Brain microvascular endothelial cell (primary cell): ENCODE data around the gene FARS2.

Experiments used
- DNase-seq: peaks from one replicate; pipeline ENCODE4 v3.0.0-alpha.2; 2020
- H3K27ac ChIP-seq: fragments of 250-450 bp; sonication (Bioruptor Pico); 2 replicates; pipeline ENCODE4 v1.5.1; 2020; ENCODE audit warnings: mild to moderate bottlenecking, moderate library complexity
- H3K27me3 ChIP-seq: fragments of 250-450 bp; sonication (Bioruptor Pico); replicated peaks from 2 replicates; pipeline ENCODE4 v1.5.1; 2020; ENCODE audit warnings: mild to moderate bottlenecking
- H3K36me3 ChIP-seq: fragments of 250-450 bp; sonication (Bioruptor Pico); replicated peaks from 2 replicates; pipeline ENCODE4 v1.5.1; 2020; ENCODE audit warnings: mild to moderate bottlenecking
- H3K4me3 ChIP-seq: 2 replicates; pipeline ENCODE4 v1.5.1; 2011; ENCODE audit warnings: low read depth, mild to moderate bottlenecking, control low read depth, low read length, moderate library complexity
- in situ Hi-C: cut with HindIII; loops from 2 replicates; pipeline ENCODE4 v1.10.0; 2017; ENCODE audit warnings: low sequenced_read_pairs, low pct_ligation_motif_present
- TF ChIP-seq, protein P1 (sequence below): IDR thresholded peaks from 2 replicates; pipeline ENCODE4 v1.5.1; 2011; ENCODE audit warnings: low read depth, mild to moderate bottlenecking, moderate library complexity, low read length, control low read depth, inconsistent platforms; ENCODE audit errors: missing control alignments

FARS2 gene

DNA sequence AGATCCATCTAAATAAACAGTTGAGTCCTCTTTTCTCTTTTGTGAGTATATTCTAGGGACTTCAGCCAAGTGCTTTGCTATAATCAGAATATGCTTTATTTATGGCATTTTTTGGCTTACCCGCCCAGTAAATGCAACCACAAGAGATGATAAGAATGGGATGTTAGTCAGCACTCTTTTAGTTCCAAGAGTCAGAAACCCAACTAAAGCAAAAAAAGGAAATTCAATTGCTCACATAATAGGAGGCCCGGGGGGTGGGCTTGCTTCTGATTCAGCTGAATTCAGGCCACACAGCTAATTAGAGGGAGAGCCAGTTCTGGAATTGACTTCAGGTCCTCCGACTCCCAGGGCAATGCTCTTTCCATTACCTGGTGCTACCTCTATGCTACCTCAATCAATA lies 250.6 kb downstream of the FARS2 start:
- DNase-seq, result peak; percentile 76
- Histone ChIP-seq H3K27me3 (no peaks in the 10 kb centered on the region), H3K27ac (no peak overlapping the region), H3K4me3 (no peak overlapping the region), H3K36me3 (no peaks in the 10 kb centered on the region)
- in situ Hi-C loops, result no loop called here
- TF ChIP-seq, protein P1, sequence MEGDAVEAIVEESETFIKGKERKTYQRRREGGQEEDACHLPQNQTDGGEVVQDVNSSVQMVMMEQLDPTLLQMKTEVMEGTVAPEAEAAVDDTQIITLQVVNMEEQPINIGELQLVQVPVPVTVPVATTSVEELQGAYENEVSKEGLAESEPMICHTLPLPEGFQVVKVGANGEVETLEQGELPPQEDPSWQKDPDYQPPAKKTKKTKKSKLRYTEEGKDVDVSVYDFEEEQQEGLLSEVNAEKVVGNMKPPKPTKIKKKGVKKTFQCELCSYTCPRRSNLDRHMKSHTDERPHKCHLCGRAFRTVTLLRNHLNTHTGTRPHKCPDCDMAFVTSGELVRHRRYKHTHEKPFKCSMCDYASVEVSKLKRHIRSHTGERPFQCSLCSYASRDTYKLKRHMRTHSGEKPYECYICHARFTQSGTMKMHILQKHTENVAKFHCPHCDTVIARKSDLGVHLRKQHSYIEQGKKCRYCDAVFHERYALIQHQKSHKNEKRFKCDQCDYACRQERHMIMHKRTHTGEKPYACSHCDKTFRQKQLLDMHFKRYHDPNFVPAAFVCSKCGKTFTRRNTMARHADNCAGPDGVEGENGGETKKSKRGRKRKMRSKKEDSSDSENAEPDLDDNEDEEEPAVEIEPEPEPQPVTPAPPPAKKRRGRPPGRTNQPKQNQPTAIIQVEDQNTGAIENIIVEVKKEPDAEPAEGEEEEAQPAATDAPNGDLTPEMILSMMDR, result no peak

DNA sequence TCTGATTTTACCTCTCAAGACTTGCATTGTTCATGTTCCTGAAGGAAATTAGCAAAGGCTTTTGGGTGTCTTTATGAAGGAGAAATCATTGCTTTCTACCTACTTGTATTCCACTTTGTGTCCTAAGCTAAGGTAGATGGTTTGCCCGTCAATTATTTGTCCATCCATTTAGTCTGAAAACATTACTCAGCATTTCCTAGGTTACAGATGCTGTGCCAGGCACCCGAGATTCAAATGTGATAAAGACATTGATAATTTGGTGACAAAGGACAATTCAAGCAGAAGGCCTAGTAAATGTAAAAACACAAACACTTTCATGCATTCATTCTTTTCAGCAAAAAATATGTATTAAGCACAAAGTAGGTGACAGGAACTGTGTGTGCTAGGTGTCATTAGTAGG lies 251.1 kb downstream of the FARS2 start:
- no peak overlapping the region for H3K4me3 ChIP-seq
- H3K27me3 ChIP-seq, result no peaks in the 10 kb centered on the region
- no peak overlapping the region for H3K27ac ChIP-seq
- in situ Hi-C loops, result no loop called here
- H3K36me3 ChIP-seq, result no peaks in the 10 kb centered on the region
- no peak for DNase-seq
- TF ChIP-seq, protein P1, result no peak

DNA sequence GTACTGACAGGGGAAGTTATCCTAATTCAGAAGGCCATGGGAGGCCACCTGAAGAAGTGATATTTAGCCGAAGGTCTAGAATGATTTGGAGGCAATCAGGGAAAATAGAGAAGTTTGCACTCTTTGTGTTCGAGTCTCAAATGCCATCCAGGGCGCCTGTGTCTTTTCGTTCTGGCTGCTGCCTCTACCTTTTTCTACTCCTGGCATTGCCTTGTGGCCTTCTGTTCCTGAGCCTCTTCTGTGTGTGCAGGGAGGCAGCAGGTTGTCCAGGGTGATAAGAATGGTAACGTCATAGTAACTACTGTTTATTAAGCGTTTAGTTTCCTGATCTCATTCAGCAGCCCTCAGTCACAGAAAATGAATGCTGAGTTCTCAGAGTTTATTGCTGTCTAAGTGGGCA lies 252.1 kb downstream of the FARS2 start:
- TF ChIP-seq, protein P1, result no peak
- Histone ChIP-seq H3K4me3 (no peak overlapping the region), H3K36me3 (no peaks in the 10 kb centered on the region), H3K27ac (no peak overlapping the region), H3K27me3 (no peaks in the 10 kb centered on the region)
- no peak for DNase-seq
- in situ Hi-C loops, result no loop called here

DNA sequence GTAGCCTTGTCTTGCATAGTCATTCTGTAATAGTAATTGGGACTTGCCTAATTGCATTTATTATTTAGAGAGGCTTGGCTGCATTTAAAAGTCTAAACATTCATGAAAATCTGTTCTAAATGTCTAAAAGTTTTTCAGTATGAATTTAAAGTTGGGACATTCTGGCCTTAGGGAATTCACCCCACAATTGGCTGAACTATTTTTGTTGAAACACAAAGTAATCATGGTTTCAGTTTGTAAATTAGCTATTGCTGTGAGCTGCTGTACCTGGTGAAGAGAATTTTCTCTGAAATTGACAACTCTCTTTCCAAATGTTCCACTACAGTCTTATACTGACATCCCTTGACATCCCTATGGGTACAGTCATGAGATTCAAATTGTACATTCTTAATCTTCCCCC lies 253.0 kb downstream of the FARS2 start:
- TF ChIP-seq, protein P1, result no peak
- no peak for DNase-seq
- H3K36me3 ChIP-seq, result no peaks in the 10 kb centered on the region
- no peak overlapping the region for H3K4me3 ChIP-seq
- no peak overlapping the region for H3K27ac ChIP-seq
- in situ Hi-C loops, result no loop called here
- no peaks in the 10 kb centered on the region for H3K27me3 ChIP-seq

DNA sequence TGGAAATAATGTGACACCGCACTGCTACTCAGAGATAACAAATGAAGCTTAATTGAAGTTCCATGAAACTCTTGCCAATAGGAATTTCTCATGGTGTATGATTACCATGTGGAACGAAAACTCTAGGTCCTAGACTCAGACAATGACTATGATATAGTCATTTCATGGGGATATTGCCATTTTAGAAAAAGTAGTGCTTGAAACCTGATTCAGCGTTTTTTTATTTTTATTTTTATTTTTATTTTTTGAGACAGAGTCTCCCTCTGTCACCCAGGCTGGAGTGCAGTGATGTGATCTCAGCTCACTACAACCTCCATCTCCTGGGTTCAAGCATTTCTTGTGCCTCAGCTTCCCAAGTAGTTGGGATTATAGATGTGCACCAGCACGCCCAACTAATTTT lies 253.9 kb downstream of the FARS2 start:
- in situ Hi-C loops, result no loop called here
- H3K27ac ChIP-seq, result no peak overlapping the region
- TF ChIP-seq, protein P1, result no peak
- H3K36me3 ChIP-seq, result no peaks in the 10 kb centered on the region
- DNase-seq, result no peak
- H3K4me3 ChIP-seq, result no peak overlapping the region
- H3K27me3 ChIP-seq, result no peaks in the 10 kb centered on the region

DNA sequence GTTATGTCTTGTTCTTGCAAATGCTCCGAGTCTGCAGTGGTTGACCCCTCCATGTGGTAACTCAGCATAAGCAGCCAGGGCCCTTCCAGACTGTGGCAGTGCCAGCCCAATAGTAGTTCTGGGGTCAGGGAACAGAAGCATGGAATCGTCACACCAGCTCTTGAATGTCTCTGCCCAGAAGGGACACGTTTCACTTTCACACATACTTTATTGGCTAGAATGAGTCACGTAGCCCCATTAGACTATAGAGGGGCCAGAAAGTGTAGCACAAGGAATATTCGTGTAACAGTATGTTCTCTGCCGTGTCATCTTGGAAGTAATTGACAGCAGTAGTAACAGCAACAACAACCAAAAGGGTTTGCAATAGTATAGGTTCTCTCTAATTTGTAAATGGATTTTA lies 254.7 kb downstream of the FARS2 start:
- Histone ChIP-seq H3K27ac (no peak overlapping the region), H3K4me3 (no peak overlapping the region), H3K36me3 (no peaks in the 10 kb centered on the region), H3K27me3 (no peaks in the 10 kb centered on the region)
- DNase-seq, result no peak
- TF ChIP-seq, protein P1, result no peak
- in situ Hi-C loops, result no loop called here
